Measurements from ENCODE around the gene ARSB.

The ARSB gene

GRCh38 chr5:78777901-78778300 lies 207.2 kb downstream of the ARSB start:
- H3K9me3 ChIP-seq (ENCODE audit: low read length): no peaks in the 10 kb centered on the region
- H4K20me1 ChIP-seq (ENCODE audit: insufficient read depth, low read length): no peaks in the 10 kb centered on the region
- H3K4me2 ChIP-seq (ENCODE audit: low read length): no peak overlapping the region
- no peaks in the 10 kb centered on the region for H3K9me2 ChIP-seq (ENCODE audit: low read depth, low read length)
- no peaks in the 10 kb centered on the region for H3K4me1 ChIP-seq (ENCODE audit: insufficient read depth, low read length, severe bottlenecking)
- no peak overlapping the region for H3K9ac ChIP-seq (ENCODE audit: low read length)
- no peak overlapping the region for H3K27ac ChIP-seq (ENCODE audit: low read depth, low read length, poor library complexity, severe bottlenecking)
- no peak overlapping the region for H3K4me3 ChIP-seq (ENCODE audit: low read depth, low read length, poor library complexity, severe bottlenecking)
- H3K36me3 ChIP-seq (ENCODE audit: insufficient read depth, low read length): no peaks in the 10 kb centered on the region
- TF ChIP-seq EZH2 (IDR thresholded peaks at IDR 0.05; ENCODE audit: borderline replicate concordance, low read length) (no peak), CTCF (IDR thresholded peaks at IDR 0.05; ENCODE audit: low read length) (no peak)
- H3K79me2 ChIP-seq (ENCODE audit: insufficient read depth, low read length): no peaks in the 10 kb centered on the region
- no peaks in the 10 kb centered on the region for H3F3A ChIP-seq (ENCODE audit: insufficient read depth, low read length)
- no peaks in the 10 kb centered on the region for H3K27me3 ChIP-seq (ENCODE audit: insufficient read depth, low read length)
- H2AFZ ChIP-seq (ENCODE audit: low read length): no peak overlapping the region

- no peaks in the 10 kb centered on the region for H4K20me1 ChIP-seq (ENCODE audit: insufficient read depth, low read length)
- no peak overlapping the region for H2AFZ ChIP-seq (ENCODE audit: low read length)
- no peak overlapping the region for H3K9ac ChIP-seq (ENCODE audit: low read length)
- no peak overlapping the region for H3K27ac ChIP-seq (ENCODE audit: low read depth, low read length, poor library complexity, severe bottlenecking)
- H3K9me2 ChIP-seq (ENCODE audit: low read depth, low read length): no peaks in the 10 kb centered on the region
- H3K27me3 ChIP-seq (ENCODE audit: insufficient read depth, low read length): no peaks in the 10 kb centered on the region
- H3K9me3 ChIP-seq (ENCODE audit: low read length): no peaks in the 10 kb centered on the region
- no peaks in the 10 kb centered on the region for H3F3A ChIP-seq (ENCODE audit: insufficient read depth, low read length)
- no peak overlapping the region for H3K4me2 ChIP-seq (ENCODE audit: low read length)
- H3K4me1 ChIP-seq (ENCODE audit: insufficient read depth, low read length, severe bottlenecking): peaks cover 8% of the 10 kb centered on the region
- H3K4me3 ChIP-seq (ENCODE audit: low read depth, low read length, poor library complexity, severe bottlenecking): no peak overlapping the region
- no peak for TF ChIP-seq CTCF (IDR thresholded peaks at IDR 0.05; ENCODE audit: low read length)
- no peak for TF ChIP-seq EZH2 (IDR thresholded peaks at IDR 0.05; ENCODE audit: borderline replicate concordance, low read length)
- H3K36me3 ChIP-seq (ENCODE audit: insufficient read depth, low read length): no peaks in the 10 kb centered on the region
- H3K79me2 ChIP-seq (ENCODE audit: insufficient read depth, low read length): no peaks in the 10 kb centered on the region
These were observed 208.5 kb downstream of the ARSB start for GRCh38 chr5:78776637-78777036.

GRCh38 chr5:78773655-78774054 lies 211.5 kb downstream of the ARSB start:
- no peaks in the 10 kb centered on the region for H3K9me2 ChIP-seq (ENCODE audit: low read depth, low read length)
- no peaks in the 10 kb centered on the region for H3K9me3 ChIP-seq (ENCODE audit: low read length)

More at GRCh38 chr5:78773655-78774054, 211.5 kb downstream of the ARSB start:
- no peaks in the 10 kb centered on the region for H4K20me1 ChIP-seq (ENCODE audit: insufficient read depth, low read length)
- no peak overlapping the region for H3K4me3 ChIP-seq (ENCODE audit: low read depth, low read length, poor library complexity, severe bottlenecking)
- H3K27me3 ChIP-seq (ENCODE audit: insufficient read depth, low read length): no peaks in the 10 kb centered on the region
- no peaks in the 10 kb centered on the region for H3K36me3 ChIP-seq (ENCODE audit: insufficient read depth, low read length)
- TF ChIP-seq EZH2 (IDR thresholded peaks at IDR 0.05; ENCODE audit: borderline replicate concordance, low read length): no peak
- no peak for TF ChIP-seq CTCF (IDR thresholded peaks at IDR 0.05; ENCODE audit: low read length)
- no peaks in the 10 kb centered on the region for H3F3A ChIP-seq (ENCODE audit: insufficient read depth, low read length)
- no peak overlapping the region for H3K4me2 ChIP-seq (ENCODE audit: low read length)
- H3K4me1 ChIP-seq (ENCODE audit: insufficient read depth, low read length, severe bottlenecking): peaks cover 32% of the 10 kb centered on the region
- H3K27ac ChIP-seq (ENCODE audit: low read depth, low read length, poor library complexity, severe bottlenecking): no peak overlapping the region
- no peaks in the 10 kb centered on the region for H3K79me2 ChIP-seq (ENCODE audit: insufficient read depth, low read length)
- no peak overlapping the region for H3K9ac ChIP-seq (ENCODE audit: low read length)
- H2AFZ ChIP-seq (ENCODE audit: low read length): no peak overlapping the region

Data from OCI-LY1 (cell line).